H1 (cell line): Measurements from ENCODE around the gene BRD9.

Experiments used
- ATF3 ChIP-seq: IDR thresholded peaks from 2 replicates; pipeline ENCODE4 v1.6.1; 2011; ENCODE audit warnings: low read depth, mild to moderate bottlenecking, low read length; ENCODE audit not compliant: insufficient read depth
- BRCA1 ChIP-seq: IDR thresholded peaks from 2 replicates; pipeline ENCODE4 v1.6.1; 2012; ENCODE audit warnings: low read depth, low read length, improper control_type of control experiment
- CHD7 ChIP-seq: fragments of 300-600 bp; sonication (generic); IDR thresholded peaks from 2 replicates; pipeline ENCODE4 v1.7.1; 2012; ENCODE audit warnings: low read length, moderate library complexity, mild to moderate bottlenecking, inconsistent platforms; ENCODE audit not compliant: insufficient replicate concordance
- CTCF ChIP-seq, 3 experiments: IDR thresholded peaks; 1 replicate in 2 of 3; 2 replicates in 1 of 3; pipeline versions ENCODE4 v1.5.1 to v1.6.1; 2011; ENCODE audit warnings: low read length in 3 of 3, mild to moderate bottlenecking in 3 of 3, inconsistent platforms in 2 of 3, low read depth in 1 of 3, moderate library complexity in 1 of 3; ENCODE audit not compliant: insufficient read depth in 1 of 3; ENCODE audit errors: control extremely low read depth in 1 of 3
- EP300 ChIP-seq, 2 experiments: IDR thresholded peaks; 1 replicate in 1 of 2; 2 replicates in 1 of 2; pipeline ENCODE4 v1.6.1; 2011 to 2012; ENCODE audit warnings: low read depth in 2 of 2, low read length in 2 of 2, mild to moderate bottlenecking in 2 of 2, borderline replicate concordance in 1 of 2, inconsistent platforms in 1 of 2, moderate library complexity in 1 of 2
- JUND ChIP-seq: IDR thresholded peaks from 2 replicates; pipeline ENCODE4 v1.6.1; 2011; ENCODE audit warnings: mild to moderate bottlenecking, improper control_type of control experiment, low read length
- KDM5A ChIP-seq: fragments of 200-600 bp; IDR thresholded peaks from 2 replicates; pipeline ENCODE4 v1.7.1; 2012; ENCODE audit warnings: mild to moderate bottlenecking, low read length, inconsistent platforms, mixed read lengths
- MAFK ChIP-seq: IDR thresholded peaks from 2 replicates; pipeline ENCODE4 v1.6.1; 2012; ENCODE audit warnings: low read depth, mild to moderate bottlenecking, improper control_type of control experiment, low read length
- MAX ChIP-seq: IDR thresholded peaks from 2 replicates; pipeline ENCODE4 v1.6.1; 2012; ENCODE audit warnings: inconsistent platforms
- POLR2A ChIP-seq, 2 experiments: IDR thresholded peaks; 1 replicate in 1 of 2; 2 replicates in 1 of 2; pipeline ENCODE4 v1.6.1; 2011; ENCODE audit warnings: low read depth in 2 of 2, low read length in 2 of 2, mild to moderate bottlenecking in 2 of 2; ENCODE audit errors: control extremely low read depth in 1 of 2
- POLR2AphosphoS5 ChIP-seq: IDR thresholded peaks from 2 replicates; pipeline ENCODE4 v1.6.1; 2011; ENCODE audit warnings: low read depth, low read length
- RFX5 ChIP-seq: IDR thresholded peaks from 2 replicates; pipeline ENCODE4 v1.6.1; 2011; ENCODE audit warnings: low read depth, low read length, improper control_type of control experiment, borderline replicate concordance
- TAF1 ChIP-seq: IDR thresholded peaks from 2 replicates; pipeline ENCODE4 v1.6.1; 2011; ENCODE audit warnings: mild to moderate bottlenecking, low read depth, low read length

GRCh38 chr5:858726-859125 lies 33.9 kb downstream of the BRD9 start:
- TF ChIP-seq CTCF (IDR thresholded peaks at IDR 0.05; ENCODE audit: control extremely low read depth in 1 of 3, insufficient read depth in 1 of 3, low read depth in 1 of 3, low read length in 3 of 3): no peak
- TF ChIP-seq POLR2AphosphoS5: no peak
- no peak for TF ChIP-seq MAX
- TF ChIP-seq POLR2A (IDR thresholded peaks at IDR 0.05; ENCODE audit: control extremely low read depth in 1 of 2, low read depth in 2 of 2, low read length in 2 of 2): no peak
- no peak for TF ChIP-seq MAFK
- TF ChIP-seq TAF1: no peak
- no peak for TF ChIP-seq ATF3
- TF ChIP-seq RFX5: no peak
- TF ChIP-seq BRCA1: no peak
- TF ChIP-seq KDM5A: no peak
- no peak for TF ChIP-seq JUND
- no peak for TF ChIP-seq CHD7
- no peak for TF ChIP-seq EP300 (IDR thresholded peaks at IDR 0.05; ENCODE audit: borderline replicate concordance in 1 of 2, low read depth in 2 of 2, low read length in 2 of 2)
